Endothelial cell (in vitro differentiated cells): ENCODE measurements around the gene RNF31. TPM values are rescaled to one million over a fixed set of nuclear protein-coding genes. Genes with fewer than 3 reads are reported as not detected.

Experiments
- DNase-seq: peaks from one replicate; pipeline ENCODE4 v3.0.0; 2021; ENCODE audit warnings: low spot score
- H3K27ac Mint-ChIP-seq: one replicate; pipeline ENCODE4 v1.8.0; 2021; ENCODE audit warnings: mixed read lengths, inconsistent platforms; ENCODE audit not compliant: unreplicated experiment
- H3K27me3 Mint-ChIP-seq: one replicate; pipeline ENCODE4 v1.8.0; 2021; ENCODE audit warnings: mild to moderate bottlenecking, moderate library complexity, mixed read lengths, inconsistent platforms; ENCODE audit not compliant: unreplicated experiment
- H3K36me3 Mint-ChIP-seq: one replicate; pipeline ENCODE4 v1.8.0; 2021; ENCODE audit warnings: mild to moderate bottlenecking, low read depth, mixed read lengths, inconsistent platforms; ENCODE audit not compliant: unreplicated experiment
- H3K4me1 Mint-ChIP-seq: one replicate; pipeline ENCODE4 v1.8.0; 2021; ENCODE audit warnings: mild to moderate bottlenecking, mixed read lengths, inconsistent platforms; ENCODE audit not compliant: unreplicated experiment
- H3K4me3 Mint-ChIP-seq: one replicate; pipeline ENCODE4 v1.8.0; 2021; ENCODE audit warnings: mild to moderate bottlenecking, mixed read lengths, inconsistent platforms; ENCODE audit not compliant: unreplicated experiment
- H3K9me3 Mint-ChIP-seq: one replicate; pipeline ENCODE4 v1.8.0; 2021; ENCODE audit warnings: mixed read lengths, inconsistent platforms; ENCODE audit not compliant: unreplicated experiment
- total RNA-seq: library from RNA; stranded (reverse); fragmentation: NEBNext Ultra II Directional; extraction: Animal tissue kit (Norgen Biotek cat#: 25700); gene quantifications from one replicate; pipeline ENCODE4 v1.2.1, GENCODE V29; 2021; ENCODE audit not compliant: unreplicated experiment
- TF ChIP-seq, protein P1 (sequence below): fragments of 200-600 bp; sonication (generic); IDR thresholded peaks from one replicate; pipeline ENCODE4 v1.5.0; 2021; ENCODE audit warnings: antibody characterized with exemption; ENCODE audit not compliant: unreplicated experiment

RNF31 gene
- total RNA-seq, 1 donor from 2014 or later = 90.2 TPM

DNA sequence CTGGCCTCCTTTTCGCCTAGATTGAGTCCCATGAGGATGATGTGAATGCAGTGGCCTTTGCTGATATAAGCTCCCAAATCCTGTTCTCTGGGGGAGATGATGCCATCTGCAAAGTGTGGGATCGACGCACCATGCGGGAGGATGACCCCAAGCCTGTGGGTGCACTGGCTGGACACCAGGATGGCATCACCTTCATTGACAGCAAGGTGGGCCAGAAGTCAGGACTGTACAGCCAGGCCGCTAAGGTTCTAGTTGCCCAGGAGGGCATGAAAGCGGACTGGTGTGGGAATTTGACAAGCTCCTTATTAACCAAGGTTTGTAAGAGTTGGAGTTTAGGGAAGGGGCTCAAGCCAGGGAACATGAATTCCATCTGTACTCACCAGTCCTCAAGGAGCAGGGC is 27.6 kb upstream of the RNF31 start:
- no peak overlapping the region for H3K27ac Mint-ChIP-seq
- peaks cover 8% of the 10 kb centered on the region for H3K27me3 Mint-ChIP-seq
- peaks cover 20% of the 10 kb centered on the region for H3K4me1 Mint-ChIP-seq
- DNase-seq = no peak
- peaks cover 40% of the 10 kb centered on the region for H3K36me3 Mint-ChIP-seq
- TF ChIP-seq, protein P1, sequence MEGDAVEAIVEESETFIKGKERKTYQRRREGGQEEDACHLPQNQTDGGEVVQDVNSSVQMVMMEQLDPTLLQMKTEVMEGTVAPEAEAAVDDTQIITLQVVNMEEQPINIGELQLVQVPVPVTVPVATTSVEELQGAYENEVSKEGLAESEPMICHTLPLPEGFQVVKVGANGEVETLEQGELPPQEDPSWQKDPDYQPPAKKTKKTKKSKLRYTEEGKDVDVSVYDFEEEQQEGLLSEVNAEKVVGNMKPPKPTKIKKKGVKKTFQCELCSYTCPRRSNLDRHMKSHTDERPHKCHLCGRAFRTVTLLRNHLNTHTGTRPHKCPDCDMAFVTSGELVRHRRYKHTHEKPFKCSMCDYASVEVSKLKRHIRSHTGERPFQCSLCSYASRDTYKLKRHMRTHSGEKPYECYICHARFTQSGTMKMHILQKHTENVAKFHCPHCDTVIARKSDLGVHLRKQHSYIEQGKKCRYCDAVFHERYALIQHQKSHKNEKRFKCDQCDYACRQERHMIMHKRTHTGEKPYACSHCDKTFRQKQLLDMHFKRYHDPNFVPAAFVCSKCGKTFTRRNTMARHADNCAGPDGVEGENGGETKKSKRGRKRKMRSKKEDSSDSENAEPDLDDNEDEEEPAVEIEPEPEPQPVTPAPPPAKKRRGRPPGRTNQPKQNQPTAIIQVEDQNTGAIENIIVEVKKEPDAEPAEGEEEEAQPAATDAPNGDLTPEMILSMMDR = no peak
- H3K9me3 Mint-ChIP-seq = no peaks in the 10 kb centered on the region
- no peak overlapping the region for H3K4me3 Mint-ChIP-seq

DNA sequence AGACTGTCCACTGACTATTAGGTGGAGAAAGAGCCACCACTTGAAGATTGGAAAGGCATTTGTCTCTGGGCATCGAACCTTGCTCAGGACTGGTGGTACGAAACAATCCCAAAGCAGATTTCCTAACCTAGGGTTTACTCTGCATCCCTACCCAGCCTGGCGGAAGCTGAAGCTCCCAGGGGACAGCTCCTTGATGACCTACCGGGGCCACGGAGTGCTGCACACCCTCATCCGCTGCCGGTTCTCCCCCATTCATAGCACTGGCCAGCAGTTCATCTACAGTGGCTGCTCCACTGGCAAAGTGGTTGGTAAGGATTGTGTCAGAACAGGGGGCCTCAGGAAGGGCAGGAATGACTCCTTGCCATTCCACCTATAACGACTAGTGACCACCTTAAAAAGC is 26.1 kb upstream of the RNF31 start:
- no peak overlapping the region for H3K27ac Mint-ChIP-seq
- DNase-seq = no peak
- peaks cover 2% of the 10 kb centered on the region for H3K27me3 Mint-ChIP-seq
- H3K4me1 Mint-ChIP-seq = peaks cover 6% of the 10 kb centered on the region
- peaks cover 40% of the 10 kb centered on the region for H3K36me3 Mint-ChIP-seq
- H3K9me3 Mint-ChIP-seq = no peaks in the 10 kb centered on the region
- TF ChIP-seq, protein P1 = no peak
- H3K4me3 Mint-ChIP-seq = no peak overlapping the region

DNA sequence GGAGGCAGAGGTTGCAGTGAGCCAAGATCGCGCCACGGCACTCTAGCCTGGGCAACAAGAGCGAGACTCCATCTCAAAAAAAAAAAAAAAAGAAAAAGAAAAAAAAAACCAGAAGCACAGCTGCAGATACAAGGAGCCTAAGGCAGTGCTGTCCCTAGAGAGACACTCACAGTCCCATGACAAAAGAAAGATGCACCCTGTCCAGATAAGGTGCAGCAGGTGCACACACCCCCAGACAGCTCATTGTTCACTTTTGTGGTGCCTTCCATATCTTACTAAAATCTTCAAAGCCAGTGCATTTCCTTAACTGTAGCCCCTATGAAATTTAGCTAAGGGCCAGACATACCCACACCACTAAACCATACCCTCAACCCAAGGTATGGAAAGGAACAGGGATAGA is 24.9 kb upstream of the RNF31 start:
- H3K4me1 Mint-ChIP-seq = no peaks in the 10 kb centered on the region
- no peak for DNase-seq
- peaks cover 36% of the 10 kb centered on the region for H3K36me3 Mint-ChIP-seq
- H3K27me3 Mint-ChIP-seq = no peaks in the 10 kb centered on the region
- TF ChIP-seq, protein P1 = no peak
- no peaks in the 10 kb centered on the region for H3K9me3 Mint-ChIP-seq
- H3K4me3 Mint-ChIP-seq = no peak overlapping the region
- H3K27ac Mint-ChIP-seq = no peak overlapping the region

DNA sequence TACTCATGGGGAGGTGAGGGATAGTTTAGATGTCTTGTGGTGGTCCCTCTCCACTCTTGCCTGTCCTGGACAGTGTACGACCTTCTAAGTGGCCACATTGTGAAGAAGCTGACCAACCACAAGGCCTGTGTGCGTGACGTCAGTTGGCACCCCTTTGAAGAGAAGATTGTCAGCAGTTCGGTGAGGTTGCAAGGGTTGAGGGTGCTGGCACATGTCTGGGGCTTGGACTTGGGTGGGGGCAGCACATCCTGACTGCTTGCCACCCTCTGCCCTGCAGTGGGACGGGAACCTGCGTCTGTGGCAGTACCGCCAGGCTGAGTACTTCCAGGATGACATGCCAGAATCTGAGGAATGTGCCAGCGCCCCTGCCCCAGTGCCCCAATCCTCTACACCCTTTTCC is 24.4 kb upstream of the RNF31 start:
- TF ChIP-seq, protein P1 = no peak
- no peaks in the 10 kb centered on the region for H3K9me3 Mint-ChIP-seq
- peaks cover 36% of the 10 kb centered on the region for H3K36me3 Mint-ChIP-seq
- no peak overlapping the region for H3K4me3 Mint-ChIP-seq
- H3K4me1 Mint-ChIP-seq = no peaks in the 10 kb centered on the region
- H3K27me3 Mint-ChIP-seq = no peaks in the 10 kb centered on the region
- no peak for DNase-seq
- H3K27ac Mint-ChIP-seq = no peak overlapping the region

DNA sequence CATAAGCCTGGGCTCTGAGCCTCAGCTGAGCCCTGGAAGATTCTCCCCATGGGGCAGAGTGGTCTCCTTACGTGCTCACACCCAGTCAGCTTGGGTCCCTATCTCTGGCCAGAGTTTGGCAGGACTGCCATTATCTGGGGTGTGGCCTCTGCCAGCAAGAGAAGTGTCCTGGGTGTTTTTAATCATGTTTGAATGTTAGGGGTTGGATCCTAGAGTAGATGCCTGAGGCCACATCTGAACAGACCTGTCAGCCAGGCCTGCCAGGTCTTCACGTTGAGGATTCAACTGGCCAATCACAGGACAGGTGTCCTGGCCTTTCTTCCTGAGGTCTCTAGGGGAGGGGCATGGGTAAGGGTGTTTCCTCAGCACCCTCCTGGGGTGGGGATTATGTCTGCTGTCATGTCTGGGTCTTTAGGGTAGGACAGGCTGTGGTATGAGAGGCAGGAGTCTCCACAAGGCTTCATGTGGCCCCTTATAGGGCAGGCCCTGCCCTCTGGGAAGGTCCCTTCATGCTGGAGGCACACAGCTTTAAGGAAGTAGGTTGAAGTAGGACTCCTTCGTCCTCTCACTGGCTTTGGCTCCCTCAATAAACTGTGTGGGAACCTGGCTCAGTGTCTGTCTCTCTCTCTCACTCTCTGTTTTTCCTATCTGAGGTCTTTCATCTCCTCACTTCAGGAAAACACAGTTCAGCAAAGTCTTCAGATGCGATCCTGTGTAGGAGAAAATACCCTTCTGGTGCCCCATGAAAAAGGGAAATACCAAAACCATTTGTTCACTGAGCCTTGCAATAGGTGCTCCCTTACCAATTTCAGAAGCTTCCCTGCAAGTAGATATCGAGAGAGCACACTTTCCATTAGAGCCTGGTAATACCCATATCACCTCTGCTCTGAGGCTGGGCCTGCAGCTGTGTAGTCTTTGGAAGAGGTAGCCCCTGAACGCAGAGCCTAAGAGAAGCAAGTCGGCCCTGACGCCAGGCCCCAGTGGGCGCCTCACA is 23.6 kb upstream of the RNF31 start:
- Mint-ChIP-seq H3K27me3 (no peaks in the 10 kb centered on the region), H3K9me3 (no peaks in the 10 kb centered on the region), H3K36me3 (peaks cover 32% of the 10 kb centered on the region), H3K4me1 (no peaks in the 10 kb centered on the region), H3K27ac (no peak overlapping the region), H3K4me3 (no peak overlapping the region)
- DNase-seq = no peak
- TF ChIP-seq, protein P1 = no peak
